HG02870 (cell line): ENCODE measurements around the gene ADAP1.
"Not testable (repeated sequence)": the region's sequence is repeated elsewhere in the genome, so short reads cannot be mapped to it uniquely, and the experiment has no call there.

ENCODE experiments used
- ATAC-seq: cut with Tn5 transposase; IDR thresholded peaks from one replicate; pipeline ENCODE4 v1.9.1; 2021; ENCODE audit warnings: mild to moderate bottlenecking, moderate library complexity; ENCODE audit not compliant: unreplicated experiment

ADAP1 gene

GRCh38 chr7:954330-955238 is at the start of gene ADAP1:
Gene ADAP1 (minus strand): TSS chr7:954680. CDS start chr7:954477, 203 bp downstream.
- ATAC-seq = peak; percentile 42

GRCh38 chr7:1002445-1002844 is 48.0 kb upstream of the ADAP1 start:
- not testable (repeated sequence) for ATAC-seq

GRCh38 chr7:1002026-1002425 is 47.5 kb upstream of the ADAP1 start:
- ATAC-seq = not testable (repeated sequence)

- not testable (repeated sequence) for ATAC-seq
Observed at GRCh38 chr7:1001069-1001770, 46.7 kb upstream of the ADAP1 start.

GRCh38 chr7:999941-1000935 is 45.8 kb upstream of the ADAP1 start:
- ATAC-seq = no peak

GRCh38 chr7:999149-999879 is 44.8 kb upstream of the ADAP1 start:
- ATAC-seq = no peak

- ATAC-seq = no peak
Observed at GRCh38 chr7:997404-998395, 43.2 kb upstream of the ADAP1 start.

GRCh38 chr7:996079-996872 is 41.8 kb upstream of the ADAP1 start:
- no peak for ATAC-seq

- ATAC-seq = no peak
Observed at GRCh38 chr7:995571-995970, 41.1 kb upstream of the ADAP1 start.

- no peak for ATAC-seq
Observed at GRCh38 chr7:994592-995308, 40.3 kb upstream of the ADAP1 start.

GRCh38 chr7:992709-993607 is 38.5 kb upstream of the ADAP1 start:
- peak; percentile 79 for ATAC-seq

GRCh38 chr7:991729-992656 is 37.5 kb upstream of the ADAP1 start:
- ATAC-seq = no peak

GRCh38 chr7:990933-991728 is 36.7 kb upstream of the ADAP1 start:
- no peak for ATAC-seq

- ATAC-seq = no peak
Observed at GRCh38 chr7:990352-990932, 36.0 kb upstream of the ADAP1 start.
